IPS-NIHi7 (cell line): ENCODE data around the gene APOL1.
"Not testable (repeated sequence)": the region's sequence is repeated elsewhere in the genome, so short reads cannot be mapped to it uniquely, and the experiment has no call there.

Experiments
- DNase-seq: peaks from one replicate; pipeline ENCODE4 v3.0.0; 2012; ENCODE audit warnings: mixed read lengths; ENCODE audit errors: extremely low spot score

Gene APOL1

GRCh38 chr22:36267058-36267457 lies 14.1 kb downstream of the APOL1 start:
- no peak for DNase-seq

- DNase-seq = no peak
These were observed 15.1 kb downstream of the APOL1 start for GRCh38 chr22:36267896-36268485.

GRCh38 chr22:36271231-36271630 lies 18.3 kb downstream of the APOL1 start:
- not testable (repeated sequence) for DNase-seq

GRCh38 chr22:36271951-36272350 lies 19.0 kb downstream of the APOL1 start:
- DNase-seq = not testable (repeated sequence)

DNA sequence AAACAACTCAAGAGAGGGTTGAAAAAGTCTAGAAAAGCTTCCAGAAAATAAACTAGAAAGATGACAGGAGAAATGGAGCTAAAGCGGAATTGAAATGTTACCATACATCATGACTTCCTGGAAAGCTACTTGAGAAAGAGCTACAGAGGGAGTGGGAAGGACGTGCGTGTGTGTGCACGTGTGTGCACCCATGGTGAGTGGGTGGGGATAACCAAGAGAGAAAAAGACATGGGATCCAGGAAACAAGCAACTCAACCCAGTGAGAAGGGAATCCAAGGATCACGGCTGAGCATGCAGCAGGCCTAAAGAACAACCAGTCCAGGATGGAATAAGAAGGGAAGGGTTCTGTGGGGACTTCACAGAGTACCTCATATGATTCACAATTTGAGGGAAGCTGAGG lies 21.6 kb downstream of the APOL1 start:
- no peak for DNase-seq

DNA sequence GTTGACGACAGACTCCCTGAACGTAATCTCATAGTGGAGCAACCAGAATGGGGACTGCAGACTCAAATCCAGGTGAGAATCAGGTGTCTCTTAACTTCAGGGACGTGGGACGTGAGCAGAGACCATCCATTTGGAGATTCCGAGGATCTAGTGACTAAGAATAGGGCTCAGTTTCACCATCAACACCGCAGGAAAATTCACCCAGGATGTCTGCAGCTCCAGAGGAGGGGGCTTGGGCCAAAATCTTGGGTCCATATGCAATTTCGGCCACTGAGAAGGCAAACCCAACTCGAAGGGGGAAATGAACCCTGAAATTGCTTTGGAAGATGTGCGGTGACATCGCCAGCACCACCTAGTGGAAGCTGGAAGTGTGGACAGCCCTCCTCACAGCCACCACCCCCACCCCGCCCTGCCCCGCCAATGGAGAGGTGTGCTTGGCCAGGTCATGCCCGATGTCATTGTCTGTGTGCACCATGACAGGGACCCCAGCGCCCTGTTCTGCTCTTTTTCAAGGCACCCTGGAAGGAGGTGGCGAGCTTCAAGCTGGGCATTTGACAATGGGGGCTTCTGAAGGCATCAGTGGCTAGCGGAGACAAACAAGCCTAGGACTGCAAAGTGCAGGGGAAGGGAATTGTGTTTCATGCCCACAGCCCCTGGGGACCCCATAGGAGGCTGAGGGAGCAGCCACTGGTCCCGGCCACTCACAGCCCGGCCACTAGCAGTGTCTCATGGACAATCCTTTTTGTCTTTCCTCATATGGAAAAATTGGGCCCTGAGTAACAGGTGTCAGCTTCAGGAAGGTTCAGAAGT lies 24.8 kb downstream of the APOL1 start:
- DNase-seq = peak; percentile 82

GRCh38 chr22:36279219-36279666 lies 26.3 kb downstream of the APOL1 start:
- no peak for DNase-seq

DNA sequence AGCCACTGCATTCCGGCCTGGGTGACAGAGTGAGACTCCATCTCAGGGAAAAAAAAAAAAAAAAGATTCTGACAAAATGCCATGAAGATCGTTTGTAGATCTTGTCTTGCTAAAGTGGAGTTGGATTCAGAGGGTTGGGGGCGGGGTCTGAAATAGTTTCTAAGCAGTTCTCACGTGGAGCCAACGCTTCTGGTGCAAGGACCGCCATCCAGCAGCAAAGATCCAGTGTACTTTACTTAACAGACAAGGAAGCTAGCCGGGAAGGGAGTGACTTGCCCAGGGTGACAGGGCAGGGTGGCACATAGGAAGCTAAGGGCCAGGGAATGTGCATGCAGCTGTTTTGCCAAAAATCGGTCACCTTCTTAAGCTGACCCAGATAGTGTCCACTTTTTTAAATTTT lies 27.4 kb downstream of the APOL1 start:
- no peak for DNase-seq

DNA sequence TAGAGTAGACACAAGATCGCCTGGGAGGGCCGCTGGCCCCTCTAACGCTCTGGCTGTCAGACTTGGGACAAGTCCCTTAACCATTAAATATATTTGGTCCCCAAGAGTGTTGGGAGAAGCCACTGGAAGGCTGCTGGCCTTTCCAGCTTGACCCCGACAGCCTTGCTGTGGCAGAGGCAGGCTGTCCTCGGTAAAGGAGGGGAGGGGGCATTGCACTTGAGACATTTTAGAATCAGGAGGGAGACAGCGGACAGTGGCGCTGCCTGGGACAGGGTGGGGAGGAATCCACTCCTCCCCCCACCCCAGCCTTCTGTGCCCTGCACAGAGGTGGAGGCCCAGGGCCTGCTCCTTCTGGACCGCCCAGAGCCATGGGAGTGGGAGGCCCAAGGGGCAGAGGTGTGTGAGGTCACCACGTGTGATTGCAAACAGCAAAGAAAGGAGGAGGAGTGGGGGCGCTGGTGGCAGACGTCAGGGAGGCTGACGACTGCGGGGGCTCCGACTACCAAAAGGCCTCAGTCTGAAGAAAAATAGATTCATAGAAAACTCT lies 28.9 kb downstream of the APOL1 start:
- no peak for DNase-seq

DNA sequence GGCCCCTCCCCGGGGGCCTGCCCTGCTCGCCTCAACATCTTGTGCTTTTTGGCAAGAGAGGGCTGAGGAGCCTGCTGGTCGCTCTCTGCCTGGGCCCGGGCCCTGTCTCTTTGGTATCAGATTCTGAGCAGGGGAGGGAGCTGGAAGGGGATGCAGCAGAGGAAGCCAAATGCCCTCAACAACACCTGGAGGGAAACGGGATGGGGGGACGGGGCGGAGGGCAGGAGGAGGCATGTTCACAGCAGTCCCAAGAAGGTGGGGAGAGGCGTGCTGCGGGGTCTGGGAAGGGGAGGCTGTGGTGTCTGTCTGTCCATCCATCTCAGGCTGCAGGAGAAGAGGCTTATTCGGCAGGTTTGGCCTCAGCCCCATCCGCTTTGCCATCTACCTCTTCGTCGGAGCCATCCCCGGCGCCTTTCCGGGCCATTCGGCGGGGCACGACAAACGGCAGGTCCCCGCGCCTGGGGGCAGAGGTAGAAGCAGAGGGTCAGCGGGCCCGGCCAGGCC lies 29.4 kb downstream of the APOL1 start:
- no peak for DNase-seq

DNA sequence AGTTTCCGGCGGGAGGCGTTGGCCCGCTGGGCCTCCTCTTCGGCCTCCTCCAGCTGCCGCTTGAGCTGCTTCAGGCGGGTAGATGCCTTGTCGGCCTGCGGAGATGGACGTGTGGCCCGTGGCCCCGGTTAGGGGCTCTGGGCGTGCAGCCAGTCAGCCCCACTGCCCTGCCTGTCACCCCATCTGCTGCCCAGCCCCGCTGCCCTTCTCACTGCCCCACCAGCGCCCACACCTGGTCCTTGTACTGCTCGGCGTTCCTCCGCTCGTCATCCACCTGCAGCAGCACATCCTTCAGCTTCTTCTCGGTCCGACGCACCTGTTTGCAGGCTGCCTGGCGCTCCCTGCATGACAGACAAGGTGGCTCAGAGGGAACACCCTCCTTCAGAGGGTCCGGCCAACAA lies 31.2 kb downstream of the APOL1 start:
- DNase-seq = no peak

- DNase-seq = no peak
These were observed 32.1 kb downstream of the APOL1 start for GRCh38 chr22:36285017-36285416.

- no peak for DNase-seq
These were observed 32.6 kb downstream of the APOL1 start for GRCh38 chr22:36285545-36285944.

DNA sequence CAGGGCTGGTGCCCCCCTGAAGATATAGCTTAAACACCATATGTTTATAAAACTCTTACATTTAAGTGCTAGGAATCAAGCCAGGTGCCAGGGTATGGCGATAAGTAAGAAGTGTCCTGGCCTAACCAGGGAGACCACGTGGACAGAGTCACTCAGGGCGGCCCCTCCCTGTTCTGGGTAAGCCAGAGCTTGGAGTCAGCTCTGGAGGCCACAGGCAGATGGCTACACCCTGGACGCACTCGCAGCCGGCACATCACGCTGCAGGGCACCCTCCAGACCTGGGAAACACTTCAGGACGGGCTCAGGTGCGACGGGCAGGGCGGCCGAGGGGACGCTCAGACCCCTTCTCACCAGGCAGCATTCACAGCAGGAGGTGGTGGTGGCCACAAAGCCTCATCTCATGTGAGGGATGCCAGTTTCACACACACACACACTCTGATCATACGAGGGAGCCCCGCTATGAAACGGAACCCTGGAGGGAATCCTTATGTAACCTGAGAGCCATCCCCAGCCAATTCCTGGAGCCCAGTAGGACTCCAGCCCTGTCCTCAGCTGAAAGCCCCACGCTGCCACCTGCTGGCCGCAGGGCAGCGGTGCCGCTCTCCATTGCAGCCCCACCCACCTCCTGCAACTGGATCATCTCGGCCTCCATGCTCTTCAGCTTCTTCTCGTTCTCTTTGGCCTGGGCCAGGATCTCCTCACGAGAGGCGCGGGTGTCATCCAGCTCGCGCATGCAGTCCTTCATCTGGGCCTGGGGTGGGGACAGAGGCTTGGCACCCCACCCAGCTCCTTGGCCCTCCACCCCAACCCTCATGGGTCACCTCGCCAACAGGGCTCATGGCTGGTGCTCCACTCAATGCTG lies 33.4 kb downstream of the APOL1 start:
- DNase-seq = peak; percentile 91

DNA sequence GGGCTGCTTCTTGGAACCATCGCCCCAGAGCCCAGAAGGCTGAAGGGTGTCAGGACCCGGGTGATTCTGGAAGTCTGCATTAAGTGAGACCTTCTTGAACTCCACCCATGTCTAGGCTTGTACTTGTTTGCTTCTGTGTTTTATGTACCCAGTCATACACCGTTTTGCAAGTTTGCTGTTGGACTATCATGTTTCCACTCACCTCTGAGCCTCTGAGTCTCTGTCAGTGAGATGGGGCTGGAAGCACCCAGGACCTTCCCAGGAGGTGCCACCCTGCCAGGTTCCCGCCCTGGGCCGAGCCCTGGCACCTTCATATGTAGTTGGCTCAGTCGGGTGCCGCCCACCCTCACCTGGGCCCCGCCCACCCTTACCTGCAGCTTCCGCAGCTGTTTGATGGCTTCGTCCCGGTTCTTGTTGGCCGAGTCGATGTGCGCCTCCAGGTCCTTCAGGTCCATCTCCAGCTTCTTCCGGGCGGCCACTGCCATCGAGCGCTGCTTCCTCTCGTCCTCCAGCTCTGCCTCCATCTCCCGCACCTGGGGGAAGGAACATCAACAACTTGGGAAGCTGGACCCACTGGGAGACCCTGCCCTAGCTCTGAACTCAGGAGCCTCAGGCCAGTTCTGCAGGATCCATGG lies 35.1 kb downstream of the APOL1 start:
- no peak for DNase-seq

- no peak for DNase-seq
These were observed 35.9 kb downstream of the APOL1 start for GRCh38 chr22:36288571-36289405.

- no peak for DNase-seq
These were observed 36.5 kb downstream of the APOL1 start for GRCh38 chr22:36289406-36289870.

DNA sequence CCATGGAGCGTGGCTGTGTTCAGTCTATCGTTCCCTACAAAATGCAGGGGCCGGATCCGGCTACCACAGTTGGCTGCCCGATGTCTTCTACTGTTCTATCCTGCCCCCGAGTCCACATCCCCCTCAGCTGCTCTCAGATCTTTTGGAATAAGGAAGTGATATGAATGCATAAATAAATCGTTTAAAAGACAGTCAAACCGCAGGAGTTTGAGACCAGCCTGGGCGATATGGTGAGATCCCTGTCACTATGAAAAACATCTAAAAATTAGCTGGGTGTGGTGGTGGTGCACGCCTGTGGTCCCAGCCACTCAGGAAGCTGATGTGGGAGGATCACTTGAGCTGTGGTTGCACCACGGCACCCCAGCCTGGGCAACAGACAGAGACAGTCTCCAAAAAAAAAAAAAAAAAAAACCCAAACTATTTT lies 37.0 kb downstream of the APOL1 start:
- DNase-seq = not testable (repeated sequence)

- DNase-seq = not testable (repeated sequence)
These were observed 37.6 kb downstream of the APOL1 start for GRCh38 chr22:36290391-36291075.
